Duodenal mucosa (tissue), 2 donors: Measurements from ENCODE around the gene AACS.

Source experiments
- H3K27ac ChIP-seq: one replicate; pipeline ENCODE4 v1.7.0; 2013; ENCODE audit warnings: low read depth, low read length
- H3K27me3 ChIP-seq, 2 donors: one replicate each; pipeline ENCODE4 v1.7.0; 2013; ENCODE audit warnings: low read length in 2 of 2, control low read depth in 1 of 2; ENCODE audit not compliant: insufficient read depth in 2 of 2, control insufficient read depth in 1 of 2
- H3K36me3 ChIP-seq, 2 donors: one replicate each; pipeline ENCODE4 v1.7.0; 2013; ENCODE audit warnings: low read length in 2 of 2, control low read depth in 1 of 2; ENCODE audit not compliant: insufficient read depth in 2 of 2, control insufficient read depth in 1 of 2
- H3K4me1 ChIP-seq, 2 donors: one replicate each; pipeline ENCODE4 v1.7.0; 2013; ENCODE audit warnings: low read length in 2 of 2, control low read depth in 1 of 2; ENCODE audit not compliant: insufficient read depth in 2 of 2, control insufficient read depth in 1 of 2
- H3K4me3 ChIP-seq, 2 donors: one replicate each; pipeline ENCODE4 v1.7.0; 2013; ENCODE audit warnings: low read length in 2 of 2, low read depth in 1 of 2
- H3K9ac ChIP-seq, 2 donors: one replicate each; pipeline ENCODE4 v1.7.0; 2013; ENCODE audit warnings: low read length in 2 of 2, low read depth in 1 of 2
- H3K9me3 ChIP-seq, 2 donors: one replicate each; pipeline ENCODE4 v1.7.0; 2013; ENCODE audit warnings: low read length in 2 of 2, control low read depth in 1 of 2; ENCODE audit not compliant: control insufficient read depth in 1 of 2

AACS gene

GRCh38 chr12:125175576-125175975 lies 110.3 kb downstream of the AACS start:
- Histone ChIP-seq H3K4me1 (no peaks in the 10 kb centered on the region), H3K27me3 (peaks cover 3 to 4% of the 10 kb centered on the region in 2 donors), H3K27ac (no peak overlapping the region), H3K9me3 (no peaks in the 10 kb centered on the region), H3K9ac (no peak overlapping the region), H3K4me3 (no peak overlapping the region), H3K36me3 (no peaks in the 10 kb centered on the region)

GRCh38 chr12:125178222-125178621 lies 113.0 kb downstream of the AACS start:
- H3K9me3 ChIP-seq: no peaks in the 10 kb centered on the region
- H3K9ac ChIP-seq: no peak overlapping the region
- no peaks in the 10 kb centered on the region for H3K36me3 ChIP-seq
- no peak overlapping the region for H3K4me3 ChIP-seq
- peaks cover 3 to 7% of the 10 kb centered on the region in 2 donors for H3K27me3 ChIP-seq
- H3K4me1 ChIP-seq: peaks cover 0 to under 1% of the 10 kb centered on the region in 2 donors
- H3K27ac ChIP-seq: no peak overlapping the region

- Histone ChIP-seq H3K9ac (no peak overlapping the region), H3K4me3 (no peak overlapping the region), H3K36me3 (no peaks in the 10 kb centered on the region), H3K27me3 (peaks cover 16 to 23% of the 10 kb centered on the region in 2 donors), H3K9me3 (no peaks in the 10 kb centered on the region), H3K4me1 (peaks cover 0 to 5% of the 10 kb centered on the region in 2 donors), H3K27ac (no peak overlapping the region)
Measured at GRCh38 chr12:125180144-125180543, 114.9 kb downstream of the AACS start.

GRCh38 chr12:125181107-125181506 lies 115.9 kb downstream of the AACS start:
- no peaks in the 10 kb centered on the region for H3K9me3 ChIP-seq

GRCh38 chr12:125183187-125184067 lies 118.2 kb downstream of the AACS start:
- Histone ChIP-seq H3K27ac (no peak overlapping the region), H3K4me1 (peaks cover 0 to 15% of the 10 kb centered on the region in 2 donors), H3K27me3 (peaks cover 31 to 36% of the 10 kb centered on the region in 2 donors), H3K4me3 (no peak overlapping the region), H3K36me3 (no peaks in the 10 kb centered on the region), H3K9ac (no peak overlapping the region), H3K9me3 (no peaks in the 10 kb centered on the region)

More at GRCh38 chr12:125181107-125181506, 115.9 kb downstream of the AACS start:
- H3K9ac ChIP-seq: no peak overlapping the region
- no peak overlapping the region for H3K27ac ChIP-seq
- peaks cover 0 to 10% of the 10 kb centered on the region in 2 donors for H3K4me1 ChIP-seq
- no peaks in the 10 kb centered on the region for H3K36me3 ChIP-seq
- peaks cover 18 to 20% of the 10 kb centered on the region in 2 donors for H3K27me3 ChIP-seq
- H3K4me3 ChIP-seq: no peak overlapping the region

DNA sequence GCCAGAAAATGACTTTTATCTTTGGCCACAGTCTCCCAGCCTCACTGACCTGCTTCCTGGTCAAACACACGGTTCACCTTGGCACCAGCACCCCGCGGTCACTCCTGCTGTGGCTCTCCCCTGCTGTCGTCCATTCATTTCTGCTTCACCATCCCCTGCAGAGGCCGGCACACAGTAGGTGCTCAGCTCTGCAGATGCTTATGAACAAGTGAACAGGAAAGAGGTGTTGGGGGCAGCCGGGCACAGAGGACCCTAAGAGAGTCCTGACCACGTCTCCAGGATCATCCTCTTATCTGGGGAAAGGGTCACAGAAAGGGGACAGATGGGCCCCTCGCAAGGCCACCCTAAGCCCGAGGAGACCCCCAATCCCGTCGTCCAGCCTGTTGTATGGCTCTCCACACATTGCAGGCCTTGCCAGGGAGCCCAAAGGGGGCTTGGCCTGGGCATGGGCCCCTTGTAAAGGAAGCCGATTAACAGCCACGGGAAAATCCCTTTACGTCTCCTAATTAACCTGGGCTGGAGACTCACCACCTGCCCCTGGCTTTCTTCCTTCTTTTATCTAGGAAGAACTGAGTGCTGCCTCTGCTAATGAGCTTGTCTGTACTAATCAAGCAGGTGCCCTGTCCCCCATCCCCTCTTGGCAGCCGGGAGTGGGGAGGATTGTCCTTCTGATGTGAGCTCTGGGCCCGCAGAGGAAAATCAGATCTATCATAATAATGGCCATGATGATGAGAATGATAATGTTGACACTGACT lies 119.2 kb downstream of the AACS start:
- Histone ChIP-seq H3K27ac (no peak overlapping the region), H3K4me3 (no peak overlapping the region), H3K9me3 (no peaks in the 10 kb centered on the region), H3K4me1 (peaks cover 0 to 15% of the 10 kb centered on the region in 2 donors), H3K36me3 (no peaks in the 10 kb centered on the region), H3K27me3 (peaks cover 38 to 46% of the 10 kb centered on the region in 2 donors), H3K9ac (no peak overlapping the region)

- H3K27me3 ChIP-seq: peaks cover 47 to 54% of the 10 kb centered on the region in 2 donors
- H3K9ac ChIP-seq: no peak overlapping the region
- no peaks in the 10 kb centered on the region for H3K36me3 ChIP-seq
- no peak overlapping the region for H3K4me3 ChIP-seq
- no peaks in the 10 kb centered on the region for H3K9me3 ChIP-seq
- H3K4me1 ChIP-seq: peaks cover 0 to 15% of the 10 kb centered on the region in 2 donors
- H3K27ac ChIP-seq: no peak overlapping the region
Measured at GRCh38 chr12:125185311-125185739, 120.1 kb downstream of the AACS start.

DNA sequence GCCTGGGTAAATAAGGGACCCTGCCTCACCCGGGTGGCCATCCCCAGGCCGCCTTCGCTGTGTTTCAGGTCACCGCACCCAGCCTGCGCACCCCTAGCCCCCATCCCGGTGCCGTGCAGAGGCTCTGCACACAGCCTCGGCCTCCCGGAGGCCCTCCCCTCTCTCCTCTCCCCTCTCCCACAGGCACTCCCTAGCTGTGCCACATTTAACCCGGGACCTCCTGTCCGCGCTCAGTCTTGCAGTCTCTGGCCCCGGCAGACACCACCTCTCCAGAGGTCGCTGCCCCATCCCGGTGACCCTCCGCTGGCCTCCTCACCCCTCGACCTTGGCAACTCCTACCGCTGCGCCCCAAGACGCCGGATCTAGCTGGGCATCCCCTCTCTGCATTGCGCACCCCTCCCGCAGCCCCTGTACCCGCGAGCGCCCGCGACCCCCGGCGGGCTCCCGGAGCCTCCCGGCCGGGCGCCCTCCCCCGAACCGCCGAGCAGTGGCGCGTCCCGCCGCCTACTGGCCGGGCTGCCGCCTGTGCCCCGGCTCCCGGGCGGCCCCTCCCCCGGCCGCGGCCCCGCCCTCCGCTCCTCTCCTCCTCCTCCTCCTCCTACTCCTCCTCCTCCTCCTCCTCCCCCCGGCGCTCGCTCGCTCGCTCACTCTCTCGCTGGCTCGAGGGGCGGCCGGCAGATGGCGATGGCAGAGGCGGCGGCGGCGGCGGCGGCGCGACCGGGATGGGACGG lies 120.7 kb downstream of the AACS start, which contains the start of gene TMEM132B:
Gene TMEM132B, plus strand, starts transcription at position 647 of the 731 bp plus-strand sequence.
- Histone ChIP-seq H3K9ac (no peak within 1 kb of the TSS), H3K27ac (no peak within 1 kb of the TSS), H3K9me3 (no peaks in the 10 kb centered on the region), H3K27me3 (peaks cover 47 to 54% of the 10 kb centered on the region in 2 donors), H3K4me1 (peaks cover 0 to 15% of the 10 kb centered on the region in 2 donors), H3K4me3 (no peak within 1 kb of the TSS), H3K36me3 (no peaks in the 10 kb centered on the region)

DNA sequence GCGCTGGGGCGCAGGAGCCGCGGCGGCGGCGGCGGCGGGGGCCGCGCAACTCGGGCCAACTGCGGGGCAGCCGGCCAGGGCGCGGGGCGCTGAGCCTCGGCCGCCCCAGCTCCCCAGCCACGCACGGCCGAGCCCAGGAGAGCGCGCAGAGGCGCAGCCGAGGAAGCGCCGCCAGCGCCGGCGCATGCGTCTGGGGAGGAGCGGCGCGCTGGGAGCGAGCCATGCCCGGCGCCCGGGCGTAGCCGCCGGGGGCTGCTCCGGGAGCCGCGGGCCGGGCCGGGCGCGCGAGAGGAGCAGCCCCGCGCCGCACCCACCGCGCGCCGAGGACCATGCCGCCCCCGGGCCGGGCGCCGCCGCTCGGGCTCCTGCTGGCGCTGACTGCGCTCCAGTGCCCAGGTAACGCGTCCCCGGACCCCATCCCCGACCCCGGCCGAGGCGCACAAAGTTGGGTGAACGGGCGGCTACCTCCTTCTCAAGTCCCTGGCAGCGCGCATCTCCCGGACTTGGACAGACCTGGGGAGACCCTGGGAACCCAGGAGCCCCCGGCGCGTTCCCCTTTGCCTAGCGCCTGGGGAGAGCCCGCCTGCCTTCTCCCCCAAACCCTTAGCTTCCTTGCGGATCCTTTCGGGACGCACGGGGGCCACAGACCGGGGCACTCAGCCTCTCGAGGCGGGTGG lies 121.4 kb downstream of the AACS start:
- Histone ChIP-seq H3K9ac (no peak overlapping the region), H3K27ac (no peak overlapping the region), H3K36me3 (no peaks in the 10 kb centered on the region), H3K27me3 (peaks cover 47 to 57% of the 10 kb centered on the region in 2 donors), H3K4me3 (no peak overlapping the region), H3K4me1 (peaks cover 0 to 15% of the 10 kb centered on the region in 2 donors), H3K9me3 (no peaks in the 10 kb centered on the region)
